ENCODE measurements around the gene OR51V1.

GRCh38 chr11:5210376-5210885, 9.9 kb upstream of the OR51V1 start:
- TF ChIP-seq CTCF (IDR thresholded peaks at IDR 0.05) (no peak), EZH2 (IDR thresholded peaks at IDR 0.05) (no peak)
